ENCODE measurements around the gene FKBP1C.

DNA sequence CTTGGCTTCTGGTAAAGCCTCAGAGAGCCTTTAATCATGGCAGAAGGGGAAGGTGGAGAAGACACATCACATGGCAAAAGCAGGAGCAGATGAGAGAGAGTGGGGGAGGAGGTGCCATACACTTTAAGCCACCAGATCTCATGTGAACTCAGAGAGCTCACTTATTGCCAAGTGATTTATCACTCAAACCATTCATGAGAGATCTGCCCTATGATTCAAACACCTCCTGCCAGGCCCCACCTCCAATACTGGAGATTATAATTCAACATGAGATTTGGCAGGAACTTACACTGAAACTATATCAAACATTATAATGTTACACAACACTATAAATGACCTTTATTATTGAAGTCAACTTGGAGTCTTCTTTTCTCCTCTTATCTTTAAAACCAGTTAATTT lies 47.9 kb downstream of the FKBP1C start:
- TF ChIP-seq POLR2A (IDR thresholded peaks at IDR 0.05) (no peak), CTCF (IDR thresholded peaks at IDR 0.05) (no peak)
